A549 (cell line): Measurements from ENCODE around the gene RAB4B.

ENCODE experiments used
- EHF ChIP-seq: fragments of 250-450 bp; sonication (Bioruptor Pico); IDR thresholded peaks from 2 replicates; pipeline ENCODE4 v1.5.0; 2020; ENCODE audit warnings: mild to moderate bottlenecking
- POLR2A ChIP-seq: IDR thresholded peaks from 2 replicates; pipeline ENCODE4 v1.6.1; 2012; ENCODE audit warnings: mild to moderate bottlenecking, low read length
- RAD21 ChIP-seq, 2 experiments: fragments of >200 bp in 1 of 2; sonication (Bioruptor Twin) in 1 of 2; formaldehyde crosslinking in 1 of 2; IDR thresholded peaks in 1 of 2; conservative IDR thresholded peaks in 1 of 2; 2 replicates in 1 of 2; 3 replicates in 1 of 2; pipeline ENCODE4 v1.6.1; 2012 to 2018; ENCODE audit warnings: inconsistent platforms in 1 of 2
- RFX5 ChIP-seq: fragments of 450-650 bp; IDR thresholded peaks from 2 replicates; pipeline ENCODE4 v1.7.1; 2014; ENCODE audit warnings: antibody characterized with exemption, mild to moderate bottlenecking, moderate library complexity
- SMC3 ChIP-seq: fragments of >200 bp; sonication (Bioruptor Twin); formaldehyde crosslinking; IDR thresholded peaks from 3 replicates; pipeline ENCODE4 v1.6.1; 2018; ENCODE audit warnings: inconsistent platforms
- TF ChIP-seq, protein P1 (sequence below): fragments of >200 bp; sonication (Bioruptor Twin); formaldehyde crosslinking; IDR thresholded peaks from 3 replicates; pipeline ENCODE4 v1.5.1; 2016

DNA sequence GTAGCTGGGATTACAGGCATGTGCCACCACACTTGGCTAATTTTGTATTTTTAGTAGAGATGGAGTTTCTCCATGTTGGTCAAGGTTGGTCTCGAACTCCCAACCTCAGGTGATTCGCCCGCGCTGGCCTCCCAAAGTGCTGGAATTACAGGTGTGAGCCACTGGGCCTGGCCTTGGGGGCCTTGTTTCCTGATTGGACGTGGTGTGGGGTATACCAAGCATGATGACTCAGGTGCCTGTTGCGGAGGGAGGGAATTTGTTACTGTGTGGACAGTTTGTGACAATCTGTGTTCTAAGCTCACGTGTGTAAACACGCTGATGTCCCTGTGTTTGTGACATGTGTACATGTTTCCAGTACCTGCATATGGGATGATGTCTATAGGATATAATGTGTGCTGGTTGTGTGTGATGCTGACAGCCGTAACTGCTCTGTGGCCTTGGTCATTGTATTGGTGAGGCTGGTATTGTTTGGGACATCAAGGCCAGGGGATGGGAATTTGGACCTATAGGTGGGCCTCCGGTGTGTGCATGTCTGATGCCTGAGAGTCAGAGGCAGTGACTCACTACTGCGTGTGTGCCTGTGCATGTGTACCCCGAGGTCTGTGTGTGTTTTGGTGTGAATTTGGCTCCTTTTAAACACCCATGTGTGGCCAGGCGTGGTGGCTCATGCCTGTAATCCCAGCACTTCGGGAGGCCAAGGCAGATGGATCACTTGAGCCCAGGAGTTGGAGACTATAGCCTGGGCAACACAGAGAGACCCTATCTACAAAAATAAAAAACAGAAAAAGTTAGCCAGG lies 19.3 kb downstream of the RAB4B start:
- TF ChIP-seq RFX5 (no peak), SMC3 (no peak), RAD21 (conservative IDR thresholded peaks at IDR 0.05 in 1 of 2, IDR thresholded peaks at IDR 0.05 in 1 of 2) (no peak), EHF (CRISPR knock-in tag) (no peak), POLR2A (no peak)
- TF ChIP-seq, protein P1, sequence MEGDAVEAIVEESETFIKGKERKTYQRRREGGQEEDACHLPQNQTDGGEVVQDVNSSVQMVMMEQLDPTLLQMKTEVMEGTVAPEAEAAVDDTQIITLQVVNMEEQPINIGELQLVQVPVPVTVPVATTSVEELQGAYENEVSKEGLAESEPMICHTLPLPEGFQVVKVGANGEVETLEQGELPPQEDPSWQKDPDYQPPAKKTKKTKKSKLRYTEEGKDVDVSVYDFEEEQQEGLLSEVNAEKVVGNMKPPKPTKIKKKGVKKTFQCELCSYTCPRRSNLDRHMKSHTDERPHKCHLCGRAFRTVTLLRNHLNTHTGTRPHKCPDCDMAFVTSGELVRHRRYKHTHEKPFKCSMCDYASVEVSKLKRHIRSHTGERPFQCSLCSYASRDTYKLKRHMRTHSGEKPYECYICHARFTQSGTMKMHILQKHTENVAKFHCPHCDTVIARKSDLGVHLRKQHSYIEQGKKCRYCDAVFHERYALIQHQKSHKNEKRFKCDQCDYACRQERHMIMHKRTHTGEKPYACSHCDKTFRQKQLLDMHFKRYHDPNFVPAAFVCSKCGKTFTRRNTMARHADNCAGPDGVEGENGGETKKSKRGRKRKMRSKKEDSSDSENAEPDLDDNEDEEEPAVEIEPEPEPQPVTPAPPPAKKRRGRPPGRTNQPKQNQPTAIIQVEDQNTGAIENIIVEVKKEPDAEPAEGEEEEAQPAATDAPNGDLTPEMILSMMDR, result no peak
